Measurements from ENCODE around the gene KCND3.

Gene KCND3

GRCh38 chr1:111988377-111988742 is 1.1 kb downstream of the KCND3 start:
- no peak for DNase-seq

- DNase-seq, result no peak
Measured at GRCh38 chr1:111987502-111987901, 2.0 kb downstream of the KCND3 start.

GRCh38 chr1:111983500-111983899 is 6.0 kb downstream of the KCND3 start:
- no peak for DNase-seq

DNA sequence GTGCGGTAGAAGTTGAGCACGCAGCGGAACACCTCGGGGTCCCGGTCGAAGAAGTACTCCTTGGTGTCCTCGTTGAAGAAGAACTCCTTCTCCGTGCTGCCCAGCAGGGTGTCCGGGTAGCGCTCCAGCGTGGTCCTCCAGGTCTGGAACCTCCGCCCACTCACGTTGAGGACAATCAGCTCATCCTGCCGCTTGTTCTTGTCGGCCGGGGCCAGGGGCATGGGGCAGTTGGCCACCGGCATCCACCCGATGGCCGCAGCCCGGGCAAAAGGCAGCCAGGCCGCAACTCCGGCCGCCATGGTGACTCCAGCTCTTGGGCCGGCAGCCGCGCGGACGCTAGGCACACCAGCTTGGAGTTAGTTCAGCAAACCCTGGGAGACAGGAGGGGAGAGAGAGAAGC is 7.0 kb downstream of the KCND3 start:
- no peak for DNase-seq

- no peak for DNase-seq
Measured at GRCh38 chr1:111981871-111982270, 7.6 kb downstream of the KCND3 start.

DNA sequence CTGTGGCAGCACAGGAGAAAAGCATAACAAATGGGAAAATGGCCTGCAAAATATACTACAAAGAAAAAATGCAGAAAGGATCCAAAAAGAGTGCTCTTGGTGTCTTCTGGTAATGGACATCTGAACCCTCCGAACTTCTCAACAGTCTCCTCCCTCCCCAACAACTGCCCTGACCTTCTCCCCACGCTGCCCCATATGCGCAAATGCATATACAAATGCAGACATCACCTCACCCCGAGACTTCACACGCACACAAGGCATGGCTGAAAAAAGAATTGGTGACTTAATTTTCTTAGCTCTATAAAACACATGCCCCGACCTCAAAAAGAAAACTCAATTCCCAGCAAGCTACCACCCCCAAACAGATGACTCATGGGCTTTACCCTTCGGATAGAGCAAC is 8.4 kb downstream of the KCND3 start:
- no peak for DNase-seq

DNA sequence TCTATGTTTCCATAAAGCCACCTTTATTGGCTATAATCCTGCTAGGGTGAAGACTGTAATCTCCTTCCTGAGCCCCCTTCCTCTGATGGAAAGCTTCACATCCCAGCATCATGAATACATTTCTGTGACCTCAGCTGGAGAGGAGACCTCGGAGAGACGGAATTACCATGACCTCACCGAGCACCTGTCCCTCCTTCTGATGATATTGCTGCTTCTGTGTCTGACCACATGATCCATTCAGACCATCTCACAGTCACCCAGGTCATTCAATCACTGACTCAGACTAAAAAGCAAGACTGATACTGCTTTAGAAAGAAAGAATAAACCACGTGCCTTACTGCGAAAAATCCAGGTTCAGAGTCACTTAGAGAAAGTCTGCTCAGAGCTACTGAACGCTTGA is 8.8 kb downstream of the KCND3 start:
- no peak for DNase-seq

- no peak for DNase-seq
Measured at GRCh38 chr1:111978695-111979094, 10.8 kb downstream of the KCND3 start.

DNA sequence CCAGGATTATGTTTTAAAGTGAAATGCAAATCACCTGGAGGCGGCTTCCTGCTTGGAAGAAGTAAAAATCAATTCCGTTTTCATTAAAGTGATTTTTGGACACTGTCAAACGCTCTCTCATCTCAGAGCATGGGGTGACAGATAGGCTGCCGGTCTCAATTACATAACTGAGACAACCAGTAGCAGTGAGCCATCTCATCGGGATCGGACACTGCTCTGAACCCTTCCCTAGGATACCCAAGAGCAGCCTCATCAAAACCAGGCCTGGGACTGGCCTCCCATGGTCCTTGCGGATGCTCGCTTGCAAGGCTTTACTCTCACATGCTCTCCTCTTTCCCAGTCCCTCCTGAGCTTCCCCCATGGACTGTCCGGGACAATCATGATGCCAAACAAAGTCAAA is 12.1 kb downstream of the KCND3 start:
- DNase-seq, result no peak

DNA sequence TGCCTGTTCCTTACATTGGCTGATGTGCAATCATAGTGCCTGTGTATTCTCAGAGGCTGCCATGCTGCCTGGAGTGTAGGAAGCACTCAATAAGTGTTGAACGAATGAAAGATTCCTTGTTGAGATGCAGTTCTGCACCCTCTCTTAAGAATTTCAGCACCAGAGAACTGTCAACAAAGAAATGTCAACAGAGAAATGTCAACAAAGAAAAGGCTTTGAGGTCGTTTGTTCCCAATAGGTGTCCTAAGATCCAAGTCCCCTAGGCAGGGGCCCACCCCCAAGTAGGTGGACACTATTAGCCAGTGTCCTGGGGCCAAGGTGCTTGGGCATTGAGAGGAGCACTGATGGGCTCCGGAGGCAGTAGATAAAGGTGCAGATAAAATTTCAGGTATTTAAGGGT is 12.6 kb downstream of the KCND3 start:
- no peak for DNase-seq

- DNase-seq, result no peak
Measured at GRCh38 chr1:111976332-111976731, 13.1 kb downstream of the KCND3 start.

- no peak for DNase-seq
Measured at GRCh38 chr1:111973150-111973790, 16.2 kb downstream of the KCND3 start.

- no peak for DNase-seq
Measured at GRCh38 chr1:111971396-111971795, 18.1 kb downstream of the KCND3 start.

- DNase-seq, result no peak
Measured at GRCh38 chr1:111968511-111968910, 21.0 kb downstream of the KCND3 start.

- no peak for DNase-seq
Measured at GRCh38 chr1:111967886-111968285, 21.6 kb downstream of the KCND3 start.

DNA sequence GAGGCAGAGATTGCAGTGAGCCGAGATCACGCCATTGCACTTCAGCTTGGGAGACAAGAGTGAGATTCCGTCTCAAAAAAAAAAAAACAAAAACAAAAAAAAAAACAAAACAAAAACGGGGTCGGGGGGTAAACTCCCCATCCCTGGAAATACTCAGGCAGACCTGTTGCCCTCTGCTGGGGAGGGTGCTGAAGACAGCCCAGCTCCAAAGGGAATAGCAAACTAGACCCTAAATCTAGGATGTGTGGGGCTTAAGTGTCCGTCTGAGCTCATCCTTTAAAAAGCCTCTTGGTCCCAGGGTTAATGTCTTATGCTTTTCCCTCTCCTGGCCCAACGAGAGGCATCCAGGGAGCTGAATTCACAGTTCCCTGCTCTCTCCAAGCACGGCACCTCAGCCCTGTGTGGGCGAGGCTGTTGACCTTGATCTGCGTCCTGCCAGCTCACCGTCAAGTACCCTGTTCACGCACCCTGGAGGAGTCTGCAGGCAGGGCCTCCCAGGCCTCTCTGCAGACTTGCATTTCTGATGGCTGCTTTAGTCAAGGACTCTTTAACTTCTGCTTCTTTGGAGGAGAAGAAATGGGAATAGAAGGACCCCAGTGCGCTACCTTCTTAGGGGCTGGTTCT is 22.3 kb downstream of the KCND3 start:
- no peak for DNase-seq

GRCh38 chr1:111965781-111966443 is 23.6 kb downstream of the KCND3 start:
- DNase-seq, result no peak

DNA sequence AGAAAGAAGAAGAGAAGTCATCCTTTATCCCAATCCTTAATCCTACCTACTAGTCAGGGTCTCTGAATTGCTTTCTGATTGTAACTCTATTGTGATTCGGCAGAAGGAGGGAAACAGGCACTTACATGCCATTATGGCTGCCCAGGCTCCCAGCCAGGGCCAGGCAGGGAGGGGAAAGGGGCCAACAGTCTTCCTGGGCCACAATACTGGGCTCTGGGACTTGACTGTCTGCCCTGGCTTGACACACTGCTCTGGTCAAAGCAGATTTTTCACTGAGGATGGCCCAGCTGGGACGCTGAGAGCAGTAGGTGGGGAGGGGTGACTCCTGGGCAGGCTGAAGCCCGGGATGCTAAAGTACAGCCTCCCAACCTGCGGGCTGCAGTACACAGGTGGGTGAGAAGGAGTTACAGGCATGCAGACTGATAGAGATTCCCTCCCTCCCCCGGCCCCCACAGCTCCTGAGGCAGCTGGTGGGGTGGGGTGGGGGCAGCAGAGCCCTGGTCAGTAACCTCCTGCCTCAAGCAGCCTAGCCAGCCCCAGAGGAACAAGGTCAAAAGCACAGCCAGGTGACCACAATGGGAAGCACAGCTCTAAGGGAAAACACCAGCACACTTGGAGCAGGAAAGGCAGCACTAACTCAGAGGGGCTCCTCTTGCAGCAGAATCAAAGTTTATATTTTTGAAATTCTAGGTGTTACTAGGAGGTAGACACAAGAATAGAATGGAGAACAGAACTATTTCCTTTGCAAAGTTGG is 25.3 kb downstream of the KCND3 start:
- DNase-seq, result no peak

GRCh38 chr1:111961773-111962565 is 27.5 kb downstream of the KCND3 start:
- DNase-seq, result no peak

GRCh38 chr1:111961016-111961415 is 28.5 kb downstream of the KCND3 start:
- DNase-seq, result no peak

DNA sequence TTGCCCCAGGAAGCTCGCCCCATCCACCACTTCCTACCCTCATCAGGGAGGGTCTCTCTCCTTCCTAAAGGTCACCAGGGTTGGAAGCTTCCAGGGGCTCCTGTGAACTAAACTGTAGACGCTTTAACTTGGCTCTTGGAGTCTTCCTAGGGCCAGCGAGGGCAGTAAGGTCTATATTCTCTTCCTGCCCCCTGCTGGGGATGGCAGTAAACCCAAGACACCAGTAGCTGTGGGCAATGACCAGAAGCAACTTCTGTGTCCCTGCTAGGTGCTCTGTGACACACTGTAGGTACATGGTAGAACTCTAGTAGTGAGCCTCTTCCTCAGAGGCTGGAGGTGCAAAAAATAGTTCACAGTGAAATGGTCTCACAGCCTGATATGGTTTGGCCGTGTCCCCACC is 30.0 kb downstream of the KCND3 start:
- no peak for DNase-seq

DNA sequence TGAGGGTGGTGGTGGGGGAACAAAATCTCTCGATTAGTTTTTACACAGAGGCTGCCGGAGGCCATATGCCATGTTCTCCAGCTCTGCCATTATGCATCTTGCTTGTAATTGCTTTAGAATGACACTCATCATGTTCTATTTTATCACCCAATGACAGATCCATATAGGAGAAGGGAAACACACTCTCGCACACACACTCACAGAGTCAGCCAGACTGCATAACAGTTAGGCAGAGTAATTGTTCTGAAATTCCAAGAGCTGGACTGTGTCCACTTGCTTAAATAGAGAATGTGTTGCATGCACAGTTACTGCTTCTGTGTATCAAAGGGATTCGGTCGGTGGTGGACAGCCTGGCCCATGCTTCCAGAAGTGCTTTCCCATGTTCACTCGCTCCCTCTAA is 30.6 kb downstream of the KCND3 start:
- no peak for DNase-seq

- no peak for DNase-seq
Measured at GRCh38 chr1:111958075-111958474, 31.4 kb downstream of the KCND3 start.
